ENCODE measurements around the gene PDLIM3. TPM values are rescaled to one million over a fixed set of nuclear protein-coding genes. Genes with fewer than 3 reads are reported as not detected.

The PDLIM3 gene
- total and polyA plus RNA-seq, 9 of the 15 experiments (the other 6 are each of a cell fraction or from before 2014, with no cell fraction given), result 0.06 TPM; not detected in 8

DNA sequence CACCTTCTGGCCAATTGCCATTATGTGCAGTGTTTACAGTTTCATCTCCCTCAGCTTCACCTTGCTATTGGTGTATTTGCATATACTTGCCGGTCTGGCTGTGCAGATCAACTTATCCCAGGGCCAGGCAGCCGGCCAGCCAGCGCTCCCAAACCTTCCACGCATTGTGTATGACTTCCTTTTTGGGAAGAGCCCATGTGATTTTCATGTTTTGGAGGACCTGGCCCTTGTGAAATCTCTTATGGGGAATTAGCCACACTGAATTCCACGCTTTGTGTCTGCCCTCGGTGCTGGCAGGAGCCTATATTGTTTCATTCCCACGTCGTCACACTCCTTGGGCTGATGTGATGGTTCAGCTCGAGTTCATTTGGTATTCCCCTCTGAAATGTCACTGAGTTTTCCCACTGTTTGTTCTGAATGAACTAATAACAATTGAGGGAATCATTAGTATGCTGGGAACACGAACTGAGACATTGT lies 6.0 kb upstream of the PDLIM3 start:
- no TSS peak for BruUV-seq (replicated peaks)
- TF ChIP-seq ZNF24 (IDR thresholded peaks at IDR 0.05), result no peak
- TF ChIP-seq, protein P1, sequence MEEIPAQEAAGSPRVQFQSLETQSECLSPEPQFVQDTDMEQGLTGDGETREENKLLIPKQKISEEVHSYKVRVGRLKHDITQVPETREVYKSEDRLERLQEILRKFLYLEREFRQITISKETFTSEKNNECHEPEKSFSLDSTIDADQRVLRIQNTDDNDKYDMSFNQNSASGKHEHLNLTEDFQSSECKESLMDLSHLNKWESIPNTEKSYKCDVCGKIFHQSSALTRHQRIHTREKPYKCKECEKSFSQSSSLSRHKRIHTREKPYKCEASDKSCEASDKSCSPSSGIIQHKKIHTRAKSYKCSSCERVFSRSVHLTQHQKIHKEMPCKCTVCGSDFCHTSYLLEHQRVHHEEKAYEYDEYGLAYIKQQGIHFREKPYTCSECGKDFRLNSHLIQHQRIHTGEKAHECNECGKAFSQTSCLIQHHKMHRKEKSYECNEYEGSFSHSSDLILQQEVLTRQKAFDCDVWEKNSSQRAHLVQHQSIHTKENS (CRISPR knock-in tag; IDR thresholded peaks at IDR 0.05), result no peak
- TF ChIP-seq, protein P2, sequence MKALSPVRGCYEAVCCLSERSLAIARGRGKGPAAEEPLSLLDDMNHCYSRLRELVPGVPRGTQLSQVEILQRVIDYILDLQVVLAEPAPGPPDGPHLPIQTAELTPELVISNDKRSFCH (CRISPR knock-in tag; IDR thresholded peaks at IDR 0.05), result no peak
- TF ChIP-seq, protein P2 (tag; IDR thresholded peaks at IDR 0.05), result no peak
- TF ChIP-seq TBP (optimal IDR thresholded peaks at IDR 0.05; ENCODE audit: low read depth, low read length), result no peak
- TF ChIP-seq MBD2 (IDR thresholded peaks at IDR 0.05; ENCODE audit: borderline replicate concordance, low read depth), result no peak
- TF ChIP-seq SIX5 (IDR thresholded peaks at IDR 0.05; ENCODE audit: borderline replicate concordance in 1 of 2, insufficient read depth in 1 of 2, low read depth in 1 of 2, low read length in 2 of 2), result no peak
- TF ChIP-seq NCOA4 (IDR thresholded peaks at IDR 0.05; ENCODE audit: partially characterized antibody), result no peak
- TF ChIP-seq, protein P3, sequence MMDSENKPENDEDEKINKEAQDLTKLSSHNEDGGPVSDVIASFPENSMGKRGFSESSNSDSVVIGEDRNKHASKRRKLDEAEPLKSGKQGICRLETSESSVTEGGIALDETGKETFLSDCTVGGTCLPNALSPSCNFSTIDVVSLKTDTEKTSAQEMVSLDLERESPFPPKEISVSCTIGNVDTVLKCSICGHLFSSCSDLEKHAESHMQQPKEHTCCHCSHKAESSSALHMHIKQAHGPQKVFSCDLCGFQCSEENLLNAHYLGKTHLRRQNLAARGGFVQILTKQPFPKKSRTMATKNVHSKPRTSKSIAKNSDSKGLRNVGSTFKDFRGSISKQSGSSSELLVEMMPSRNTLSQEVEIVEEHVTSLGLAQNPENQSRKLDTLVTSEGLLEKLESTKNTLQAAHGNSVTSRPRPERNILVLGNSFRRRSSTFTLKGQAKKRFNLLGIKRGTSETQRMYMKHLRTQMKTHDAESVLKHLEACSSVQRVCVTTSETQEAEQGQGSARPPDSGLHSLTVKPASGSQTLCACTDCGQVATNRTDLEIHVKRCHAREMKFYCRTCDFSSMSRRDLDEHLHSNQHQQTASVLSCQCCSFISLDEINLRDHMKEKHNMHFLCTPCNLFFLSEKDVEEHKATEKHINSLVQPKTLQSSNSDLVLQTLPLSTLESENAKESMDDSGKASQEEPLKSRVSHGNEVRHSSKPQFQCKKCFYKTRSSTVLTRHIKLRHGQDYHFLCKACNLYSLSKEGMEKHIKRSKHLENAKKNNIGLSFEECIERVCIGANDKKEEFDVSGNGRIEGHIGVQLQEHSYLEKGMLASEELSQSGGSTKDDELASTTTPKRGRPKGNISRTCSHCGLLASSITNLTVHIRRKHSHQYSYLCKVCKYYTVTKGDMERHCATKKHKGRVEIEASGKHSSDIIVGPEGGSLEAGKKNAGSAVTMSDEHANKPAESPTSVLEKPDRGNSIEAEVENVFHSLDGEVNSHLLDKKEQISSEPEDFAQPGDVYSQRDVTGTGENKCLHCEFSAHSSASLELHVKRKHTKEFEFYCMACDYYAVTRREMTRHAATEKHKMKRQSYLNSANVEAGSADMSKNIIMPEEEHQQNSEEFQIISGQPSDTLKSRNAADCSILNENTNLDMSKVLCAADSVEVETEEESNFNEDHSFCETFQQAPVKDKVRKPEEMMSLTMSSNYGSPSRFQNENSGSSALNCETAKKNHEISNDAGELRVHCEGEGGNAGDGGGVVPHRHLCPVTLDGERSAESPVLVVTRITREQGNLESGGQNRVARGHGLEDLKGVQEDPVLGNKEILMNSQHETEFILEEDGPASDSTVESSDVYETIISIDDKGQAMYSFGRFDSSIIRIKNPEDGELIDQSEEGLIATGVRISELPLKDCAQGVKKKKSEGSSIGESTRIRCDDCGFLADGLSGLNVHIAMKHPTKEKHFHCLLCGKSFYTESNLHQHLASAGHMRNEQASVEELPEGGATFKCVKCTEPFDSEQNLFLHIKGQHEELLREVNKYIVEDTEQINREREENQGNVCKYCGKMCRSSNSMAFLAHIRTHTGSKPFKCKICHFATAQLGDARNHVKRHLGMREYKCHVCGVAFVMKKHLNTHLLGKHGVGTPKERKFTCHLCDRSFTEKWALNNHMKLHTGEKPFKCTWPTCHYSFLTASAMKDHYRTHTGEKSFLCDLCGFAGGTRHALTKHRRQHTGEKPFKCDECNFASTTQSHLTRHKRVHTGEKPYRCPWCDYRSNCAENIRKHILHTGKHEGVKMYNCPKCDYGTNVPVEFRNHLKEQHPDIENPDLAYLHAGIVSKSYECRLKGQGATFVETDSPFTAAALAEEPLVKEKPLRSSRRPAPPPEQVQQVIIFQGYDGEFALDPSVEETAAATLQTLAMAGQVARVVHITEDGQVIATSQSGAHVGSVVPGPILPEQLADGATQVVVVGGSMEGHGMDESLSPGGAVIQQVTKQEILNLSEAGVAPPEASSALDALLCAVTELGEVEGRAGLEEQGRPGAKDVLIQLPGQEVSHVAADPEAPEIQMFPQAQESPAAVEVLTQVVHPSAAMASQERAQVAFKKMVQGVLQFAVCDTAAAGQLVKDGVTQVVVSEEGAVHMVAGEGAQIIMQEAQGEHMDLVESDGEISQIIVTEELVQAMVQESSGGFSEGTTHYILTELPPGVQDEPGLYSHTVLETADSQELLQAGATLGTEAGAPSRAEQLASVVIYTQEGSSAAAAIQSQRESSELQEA (IDR thresholded peaks at IDR 0.05; ENCODE audit: low read depth), result no peak
- H3K9me1 ChIP-seq (ENCODE audit: control insufficient read depth, insufficient read depth, low read length), result no peaks in the 10 kb centered on the region
- ATAC-seq (no peak), DNase-seq (ENCODE audit: extremely low read depth in 1 of 4, low spot score in 3 of 4) (no peak), FAIRE-seq (no peak)
- no peak overlapping the region for H3K27ac ChIP-seq (ENCODE audit: extremely low read depth, low read depth, low read length)
- no peak overlapping the region for H3K9ac ChIP-seq (ENCODE audit: insufficient read depth in 1 of 2, low read depth in 2 of 2, low read length in 2 of 2)
- peaks cover 28 to 54% of the 10 kb centered on the region in 2 experiments for H3K27me3 ChIP-seq (ENCODE audit: control insufficient read depth in 2 of 2, insufficient read depth in 2 of 2, low read length in 2 of 2)
- no peaks in the 10 kb centered on the region for H3K79me2 ChIP-seq (ENCODE audit: control insufficient read depth, insufficient read depth, low read length)
- ChIA-PET CTCF (ENCODE audit: low intra/inter-chr PET ratio) (no interaction called here), POLR2A (no interaction called here)
- H3K4me2 ChIP-seq (ENCODE audit: insufficient read depth, low read length), result no peak overlapping the region
- no peaks in the 10 kb centered on the region for H3K9me3 ChIP-seq (replicated peaks; ENCODE audit: control insufficient read depth, insufficient read depth, low read depth, low read length)
- WGBS (ENCODE audit: insufficient coverage, low coverage, missing lambda C conversion rate), result 0% methylated on average over 10 of the region's 10 CpGs
- in situ Hi-C loops (cut with MboI) (no loop called here), intact Hi-C loops (cut with micrococcal nuclease) (no loop called here)
- no peaks in the 10 kb centered on the region; the same call in 1 of the 2 replicates for H4K20me1 ChIP-seq (replicated peaks; ENCODE audit: control insufficient read depth, insufficient read depth, low read length)
- no peaks in the 10 kb centered on the region for H3K36me3 ChIP-seq (ENCODE audit: control insufficient read depth, insufficient read depth, low read length)
- H3K4me3 ChIP-seq, result no peak overlapping the region
- H2AFZ ChIP-seq (ENCODE audit: low read depth, low read length), result no peak overlapping the region
- no peaks in the 10 kb centered on the region; a peak in 1 of 5 replicates for H3K4me1 ChIP-seq (replicated peaks in 1 of 2; ENCODE audit: control insufficient read depth in 2 of 2, insufficient read depth in 2 of 2, low read length in 2 of 2)

Measured in K562 (cell line).